ENCODE measurements around the gene ZFYVE26. TPM values are rescaled to one million over a fixed set of nuclear protein-coding genes. Genes with fewer than 3 reads are reported as not detected.
"Not testable (repeated sequence)": the region's sequence is repeated elsewhere in the genome, so short reads cannot be mapped to it uniquely, and the experiment has no call there.

The ZFYVE26 gene
- total RNA-seq, 3 donors from 2014 or later: 12.3 to 13.6 (median 12.8) TPM

GRCh38 chr14:67831113-67831512, 14.7 kb upstream of the ZFYVE26 start:
- ATAC-seq (no peak), DNase-seq (no peak)
- no peak overlapping the region for H3K4me3 Mint-ChIP-seq
- H3K27me3 Mint-ChIP-seq (ENCODE audit: low read depth): no peaks in the 10 kb centered on the region
- H3K9me3 Mint-ChIP-seq: no peaks in the 10 kb centered on the region
- H3K4me1 Mint-ChIP-seq (ENCODE audit: low read depth): no peaks in the 10 kb centered on the region
- H3K36me3 Mint-ChIP-seq (ENCODE audit: insufficient read depth): peaks cover 23% of the 10 kb centered on the region

GRCh38 chr14:67821121-67821520, 4.7 kb upstream of the ZFYVE26 start:
- no peaks in the 10 kb centered on the region for H3K27me3 Mint-ChIP-seq (ENCODE audit: low read depth)
- DNase-seq (no peak), ATAC-seq (no peak)
- H3K9me3 Mint-ChIP-seq: no peaks in the 10 kb centered on the region
- H3K36me3 Mint-ChIP-seq (ENCODE audit: insufficient read depth): peaks cover under 1% of the 10 kb centered on the region
- peaks cover 29% of the 10 kb centered on the region for H3K4me1 Mint-ChIP-seq (ENCODE audit: low read depth)
- peak overlapping the region; percentile 99 for H3K4me3 Mint-ChIP-seq

- ATAC-seq: no peak
- Mint-ChIP-seq H3K36me3 (ENCODE audit: insufficient read depth) (no peaks in the 10 kb centered on the region), H3K27me3 (ENCODE audit: low read depth) (no peaks in the 10 kb centered on the region)
Observed at GRCh38 chr14:67820428-67820971, 4.1 kb upstream of the ZFYVE26 start.

GRCh38 chr14:67819563-67820421, 3.4 kb upstream of the ZFYVE26 start, which contains the start of gene RAD51B:
RAD51B (plus strand) TSS chr14:67819779.
- Mint-ChIP-seq H3K9me3 (no peaks in the 10 kb centered on the region), H3K4me1 (ENCODE audit: low read depth) (peaks cover 40% of the 10 kb centered on the region), H3K27me3 (ENCODE audit: low read depth) (no peaks in the 10 kb centered on the region), H3K36me3 (ENCODE audit: insufficient read depth) (no peaks in the 10 kb centered on the region), H3K4me3 (peak within 1 kb of the TSS; percentile 99)
- ATAC-seq: peak; percentile 78 to 79
- DNase-seq: peak; percentile 81

More at GRCh38 chr14:67820428-67820971, 4.1 kb upstream of the ZFYVE26 start:
- H3K4me3 Mint-ChIP-seq: peak overlapping the region; percentile 99
- peaks cover 33% of the 10 kb centered on the region for H3K4me1 Mint-ChIP-seq (ENCODE audit: low read depth)
- no peak for DNase-seq
- no peaks in the 10 kb centered on the region for H3K9me3 Mint-ChIP-seq

GRCh38 chr14:67818476-67818875, 2.1 kb upstream of the ZFYVE26 start:
- Mint-ChIP-seq H3K4me1 (ENCODE audit: low read depth) (peaks cover 49% of the 10 kb centered on the region), H3K4me3 (peak overlapping the region; percentile 99)
- ATAC-seq; H3K36me3 Mint-ChIP-seq (ENCODE audit: insufficient read depth); H3K27me3 Mint-ChIP-seq (ENCODE audit: low read depth); H3K9me3 Mint-ChIP-seq; DNase-seq: not testable (repeated sequence)

GRCh38 chr14:67817750-67818438, 1.5 kb upstream of the ZFYVE26 start:
- ATAC-seq: no peak
- Mint-ChIP-seq H3K27me3 (ENCODE audit: low read depth) (no peaks in the 10 kb centered on the region), H3K9me3 (no peaks in the 10 kb centered on the region), H3K36me3 (ENCODE audit: insufficient read depth) (peaks cover 5% of the 10 kb centered on the region), H3K4me1 (ENCODE audit: low read depth) (peaks cover 49% of the 10 kb centered on the region), H3K4me3 (peak overlapping the region; percentile 99)
- no peak for DNase-seq

GRCh38 chr14:67815573-67816225, 691 bp downstream of the ZFYVE26 start:
- ATAC-seq: no peak
- no peak for DNase-seq
- H3K4me1 Mint-ChIP-seq (ENCODE audit: low read depth): peaks cover 44% of the 10 kb centered on the region

GRCh38 chr14:67814821-67815220, 1.6 kb downstream of the ZFYVE26 start:
- H3K4me1 Mint-ChIP-seq (ENCODE audit: low read depth): peaks cover 37% of the 10 kb centered on the region
- peaks cover 12% of the 10 kb centered on the region for H3K36me3 Mint-ChIP-seq (ENCODE audit: insufficient read depth)
- DNase-seq (no peak), ATAC-seq (no peak)
- H3K27me3 Mint-ChIP-seq (ENCODE audit: low read depth): no peaks in the 10 kb centered on the region
- no peaks in the 10 kb centered on the region for H3K9me3 Mint-ChIP-seq
- H3K4me3 Mint-ChIP-seq: peak overlapping the region; percentile 86

More at GRCh38 chr14:67815573-67816225, 691 bp downstream of the ZFYVE26 start:
- Mint-ChIP-seq H3K27me3 (ENCODE audit: low read depth) (no peaks in the 10 kb centered on the region), H3K9me3 (no peaks in the 10 kb centered on the region), H3K36me3 (ENCODE audit: insufficient read depth) (peaks cover 10% of the 10 kb centered on the region), H3K4me3 (peak overlapping the region; percentile 86)

- Mint-ChIP-seq H3K27me3 (ENCODE audit: low read depth) (no peaks in the 10 kb centered on the region), H3K4me3 (no peak overlapping the region), H3K36me3 (ENCODE audit: insufficient read depth) (peaks cover 36% of the 10 kb centered on the region), H3K9me3 (no peaks in the 10 kb centered on the region), H3K4me1 (ENCODE audit: low read depth) (no peaks in the 10 kb centered on the region)
- DNase-seq (no peak), ATAC-seq (no peak)
Observed at GRCh38 chr14:67806246-67806645, 10.1 kb downstream of the ZFYVE26 start.

GRCh38 chr14:67800743-67801142, 15.6 kb downstream of the ZFYVE26 start:
- Mint-ChIP-seq H3K4me1 (ENCODE audit: low read depth) (no peaks in the 10 kb centered on the region), H3K4me3 (no peak overlapping the region), H3K27me3 (ENCODE audit: low read depth) (no peaks in the 10 kb centered on the region), H3K9me3 (no peaks in the 10 kb centered on the region), H3K36me3 (ENCODE audit: insufficient read depth) (peaks cover 36% of the 10 kb centered on the region)
- DNase-seq: no peak
- ATAC-seq: no peak

- H3K9me3 Mint-ChIP-seq: no peaks in the 10 kb centered on the region
- DNase-seq: no peak
- no peaks in the 10 kb centered on the region for H3K27me3 Mint-ChIP-seq (ENCODE audit: low read depth)
- peaks cover 41% of the 10 kb centered on the region for H3K36me3 Mint-ChIP-seq (ENCODE audit: insufficient read depth)
- no peaks in the 10 kb centered on the region for H3K4me1 Mint-ChIP-seq (ENCODE audit: low read depth)
- no peak overlapping the region for H3K4me3 Mint-ChIP-seq
- no peak for ATAC-seq
Observed at GRCh38 chr14:67798731-67799130, 17.7 kb downstream of the ZFYVE26 start.

GRCh38 chr14:67787673-67788072, 28.7 kb downstream of the ZFYVE26 start:
- DNase-seq (no peak), ATAC-seq (no peak)
- no peak overlapping the region for H3K4me3 Mint-ChIP-seq
- H3K4me1 Mint-ChIP-seq (ENCODE audit: low read depth): no peaks in the 10 kb centered on the region
- H3K36me3 Mint-ChIP-seq (ENCODE audit: insufficient read depth): peaks cover 60% of the 10 kb centered on the region
- no peaks in the 10 kb centered on the region for H3K9me3 Mint-ChIP-seq
- no peaks in the 10 kb centered on the region for H3K27me3 Mint-ChIP-seq (ENCODE audit: low read depth)

- DNase-seq (no peak), ATAC-seq (no peak)
- no peaks in the 10 kb centered on the region for H3K9me3 Mint-ChIP-seq
- H3K36me3 Mint-ChIP-seq (ENCODE audit: insufficient read depth): peaks cover 78% of the 10 kb centered on the region
- H3K27me3 Mint-ChIP-seq (ENCODE audit: low read depth): no peaks in the 10 kb centered on the region
- no peaks in the 10 kb centered on the region for H3K4me1 Mint-ChIP-seq (ENCODE audit: low read depth)
- no peak overlapping the region for H3K4me3 Mint-ChIP-seq
Observed at GRCh38 chr14:67785270-67786109, 30.9 kb downstream of the ZFYVE26 start.
